Measurements from ENCODE around the gene SLITRK1.

The SLITRK1 gene

GRCh38 chr13:83907196-83907989 is 25.1 kb upstream of the SLITRK1 start:
- TF ChIP-seq REST (IDR thresholded peaks at IDR 0.05; ENCODE audit: low read depth) (no peak), YY1 (IDR thresholded peaks at IDR 0.05; ENCODE audit: low read depth) (no peak), ZBTB7A (IDR thresholded peaks at IDR 0.05; ENCODE audit: low read depth) (no peak), EGR1 (IDR thresholded peaks at IDR 0.05) (no peak)

- TF ChIP-seq TEAD4 (IDR thresholded peaks at IDR 0.05) (no peak), TAF1 (IDR thresholded peaks at IDR 0.05; ENCODE audit: low read depth) (no peak), FOXM1 (IDR thresholded peaks at IDR 0.05; ENCODE audit: borderline replicate concordance, low read depth) (no peak), NFIC (IDR thresholded peaks at IDR 0.05) (no peak), EGR1 (IDR thresholded peaks at IDR 0.05) (no peak), MAX (IDR thresholded peaks at IDR 0.05) (no peak), USF1 (IDR thresholded peaks at IDR 0.05) (no peak), ZBTB7A (IDR thresholded peaks at IDR 0.05; ENCODE audit: low read depth) (no peak), YY1 (IDR thresholded peaks at IDR 0.05; ENCODE audit: low read depth) (no peak), REST (IDR thresholded peaks at IDR 0.05; ENCODE audit: low read depth) (no peak)
These were observed 24.1 kb upstream of the SLITRK1 start for GRCh38 chr13:83906240-83906820.

GRCh38 chr13:83905641-83906040 is 23.4 kb upstream of the SLITRK1 start:
- TF ChIP-seq ZBTB7A (IDR thresholded peaks at IDR 0.05; ENCODE audit: low read depth) (no peak), CREB1 (IDR thresholded peaks at IDR 0.05; ENCODE audit: low read depth) (no peak), MAX (IDR thresholded peaks at IDR 0.05) (no peak), TEAD4 (IDR thresholded peaks at IDR 0.05) (no peak), EP300 (IDR thresholded peaks at IDR 0.05; ENCODE audit: borderline replicate concordance) (no peak), FOXM1 (IDR thresholded peaks at IDR 0.05; ENCODE audit: borderline replicate concordance, low read depth) (no peak), CEBPB (IDR thresholded peaks at IDR 0.05) (no peak), NFIC (IDR thresholded peaks at IDR 0.05) (no peak)

- TF ChIP-seq NFIC (IDR thresholded peaks at IDR 0.05): no peak
- no peak for TF ChIP-seq REST (IDR thresholded peaks at IDR 0.05; ENCODE audit: low read depth)
- TF ChIP-seq EGR1 (IDR thresholded peaks at IDR 0.05): no peak
- TF ChIP-seq USF1 (IDR thresholded peaks at IDR 0.05): no peak
- no peak for TF ChIP-seq TCF12 (IDR thresholded peaks at IDR 0.05; ENCODE audit: low read depth)
- TF ChIP-seq FOXM1 (IDR thresholded peaks at IDR 0.05; ENCODE audit: borderline replicate concordance, low read depth): no peak
- no peak for TF ChIP-seq EP300 (IDR thresholded peaks at IDR 0.05; ENCODE audit: borderline replicate concordance)
These were observed 13.8 kb upstream of the SLITRK1 start for GRCh38 chr13:83895994-83896580.
